Bronchial epithelial cell (primary cell): ENCODE results near the gene PNCK. TPM values are rescaled to one million over a fixed set of nuclear protein-coding genes. Genes with fewer than 3 reads are reported as not detected.
A peak's percentile ranks its signal among the peaks of the same experiment; 100 is the strongest.

Experiments used
- DNase-seq: peaks from one replicate; pipeline ENCODE4 v3.0.0-alpha.2; 2010; ENCODE audit warnings: low read depth
- FAIRE-seq: peaks from 2 replicates; lab custom pipeline; 2011; peaks lifted over from hg19 to GRCh38; lab: Jason Lieb, UNC
- H3K27me3 ChIP-seq: 2 replicates; pipeline ENCODE4 v1.5.1; 2011; ENCODE audit warnings: low read length; ENCODE audit not compliant: control insufficient read depth, insufficient read depth
- H3K36me3 ChIP-seq: 2 replicates; pipeline ENCODE4 v1.5.1; 2011; ENCODE audit warnings: low read length; ENCODE audit not compliant: control insufficient read depth, insufficient read depth
- H3K4me3 ChIP-seq: 2 replicates; pipeline ENCODE4 v1.5.1; 2011; ENCODE audit warnings: mild to moderate bottlenecking, low read depth, low read length, control low read depth
- total RNA-seq: library from RNA; depleted of rRNA; stranded (reverse); fragments of >200 nt; gene quantifications from 2 replicates; pipeline ENCODE4 v1.2.1, GENCODE V29; 2014
- TF ChIP-seq, protein P1 (sequence below): IDR thresholded peaks from 2 replicates; pipeline ENCODE4 v1.5.1; 2011; ENCODE audit warnings: mild to moderate bottlenecking, moderate library complexity, low read length, control low read depth, inconsistent platforms; ENCODE audit not compliant: insufficient read depth, severe bottlenecking

PNCK gene
- total RNA-seq, result 1.5 and 2.1 TPM in 2 replicates

- Histone ChIP-seq H3K4me3 (no peak within 1 kb of the TSS), H3K27me3 (no peaks in the 10 kb centered on the region), H3K36me3 (no peaks in the 10 kb centered on the region)
- TF ChIP-seq, protein P1, sequence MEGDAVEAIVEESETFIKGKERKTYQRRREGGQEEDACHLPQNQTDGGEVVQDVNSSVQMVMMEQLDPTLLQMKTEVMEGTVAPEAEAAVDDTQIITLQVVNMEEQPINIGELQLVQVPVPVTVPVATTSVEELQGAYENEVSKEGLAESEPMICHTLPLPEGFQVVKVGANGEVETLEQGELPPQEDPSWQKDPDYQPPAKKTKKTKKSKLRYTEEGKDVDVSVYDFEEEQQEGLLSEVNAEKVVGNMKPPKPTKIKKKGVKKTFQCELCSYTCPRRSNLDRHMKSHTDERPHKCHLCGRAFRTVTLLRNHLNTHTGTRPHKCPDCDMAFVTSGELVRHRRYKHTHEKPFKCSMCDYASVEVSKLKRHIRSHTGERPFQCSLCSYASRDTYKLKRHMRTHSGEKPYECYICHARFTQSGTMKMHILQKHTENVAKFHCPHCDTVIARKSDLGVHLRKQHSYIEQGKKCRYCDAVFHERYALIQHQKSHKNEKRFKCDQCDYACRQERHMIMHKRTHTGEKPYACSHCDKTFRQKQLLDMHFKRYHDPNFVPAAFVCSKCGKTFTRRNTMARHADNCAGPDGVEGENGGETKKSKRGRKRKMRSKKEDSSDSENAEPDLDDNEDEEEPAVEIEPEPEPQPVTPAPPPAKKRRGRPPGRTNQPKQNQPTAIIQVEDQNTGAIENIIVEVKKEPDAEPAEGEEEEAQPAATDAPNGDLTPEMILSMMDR, result no peak
- FAIRE-seq (no peak), DNase-seq (no peak)
These were observed at the start of gene PNCK for GRCh38 chrX:153673428-153674218. Gene PNCK (minus strand): TSS chrX:153673813. CDS start chrX:153673076, 737 bp downstream.

DNA sequence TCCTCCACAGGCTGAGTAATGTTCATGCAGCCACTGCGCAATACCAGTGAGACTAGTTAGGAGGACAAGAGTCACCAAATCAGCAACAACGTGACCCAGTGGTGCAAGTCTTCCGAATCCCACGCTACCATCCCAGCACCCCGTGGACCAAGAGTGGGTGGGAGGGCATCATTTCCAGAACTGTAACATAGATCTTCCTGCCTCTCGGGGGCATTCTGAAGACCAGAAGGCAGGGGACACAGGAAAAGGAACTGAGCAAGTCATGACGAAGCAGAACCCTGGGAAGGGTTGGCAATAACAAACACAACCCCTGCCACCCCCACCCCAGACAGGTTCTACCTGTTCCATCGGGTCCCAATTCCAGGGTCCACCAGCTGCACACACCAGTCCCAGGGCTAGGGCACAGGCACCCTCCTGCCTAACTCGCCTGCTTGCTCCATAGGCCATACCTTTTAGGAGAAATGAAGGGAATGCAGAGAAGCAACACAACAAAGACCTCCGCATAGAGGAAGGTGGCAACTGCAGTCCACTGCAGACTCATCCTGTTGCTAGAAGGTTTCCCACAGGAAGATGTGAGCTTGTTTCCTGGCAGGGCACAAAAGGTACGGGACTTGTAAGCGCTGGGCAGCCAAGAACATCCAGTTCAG lies 49.2 kb upstream of the PNCK start:
- peak; percentile 32 for FAIRE-seq

DNA sequence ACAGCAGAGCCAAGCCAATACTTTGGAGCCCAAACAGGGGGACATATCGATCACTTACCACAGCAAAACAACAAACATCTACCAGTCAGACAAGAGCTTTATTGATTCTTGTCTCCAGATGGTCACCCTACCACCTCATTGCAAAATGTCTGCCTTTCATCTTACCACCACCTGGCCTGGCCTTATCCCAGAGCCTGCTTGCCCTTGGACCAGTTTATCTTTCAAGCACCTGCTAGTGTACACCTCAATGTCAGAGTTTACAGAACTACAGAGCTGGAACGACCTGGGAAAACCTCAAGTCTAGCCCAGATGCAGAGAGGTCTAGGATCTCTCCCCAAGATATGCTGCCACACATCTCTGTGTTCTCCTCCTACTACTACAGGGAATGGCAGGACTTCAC lies 46.1 kb upstream of the PNCK start:
- Histone ChIP-seq H3K27me3 (no peaks in the 10 kb centered on the region), H3K36me3 (peaks cover 17% of the 10 kb centered on the region), H3K4me3 (no peak overlapping the region)
- DNase-seq (no peak), FAIRE-seq (no peak)
- TF ChIP-seq, protein P1, result no peak

More for the DNA sequence above, 49.2 kb upstream of the PNCK start:
- Histone ChIP-seq H3K36me3 (peaks cover 12% of the 10 kb centered on the region), H3K27me3 (no peaks in the 10 kb centered on the region), H3K4me3 (peak overlapping the region; percentile 60)
- TF ChIP-seq, protein P1, result no peak
- peak; percentile 56 for DNase-seq

- DNase-seq, result peak; percentile 43
These were observed 45.6 kb upstream of the PNCK start for GRCh38 chrX:153719238-153719637.

GRCh38 chrX:153717445-153717844 lies 43.8 kb upstream of the PNCK start:
- Histone ChIP-seq H3K4me3 (no peak overlapping the region), H3K36me3 (peaks cover 20% of the 10 kb centered on the region), H3K27me3 (no peaks in the 10 kb centered on the region)
- FAIRE-seq (no peak), DNase-seq (no peak)
- TF ChIP-seq, protein P1, result no peak

More at GRCh38 chrX:153719238-153719637, 45.6 kb upstream of the PNCK start:
- TF ChIP-seq, protein P1, result no peak
- no peaks in the 10 kb centered on the region for H3K27me3 ChIP-seq
- FAIRE-seq, result peak; percentile 23
- H3K4me3 ChIP-seq, result no peak overlapping the region
- peaks cover 17% of the 10 kb centered on the region for H3K36me3 ChIP-seq
